HG03064 (cell line): ENCODE measurements around the gene SVIL.
"Not testable (repeated sequence)": the region's sequence is repeated elsewhere in the genome, so short reads cannot be mapped to it uniquely, and the experiment has no call there.

Experiments used
- ATAC-seq: cut with Tn5 transposase; IDR thresholded peaks from one replicate; pipeline ENCODE4 v1.9.1; 2021; ENCODE audit warnings: low read depth; ENCODE audit not compliant: unreplicated experiment

SVIL gene

GRCh38 chr10:29470355-29470705 is 164.4 kb downstream of the SVIL start:
- no peak for ATAC-seq

- no peak for ATAC-seq
Observed at GRCh38 chr10:29469481-29470354, 165.1 kb downstream of the SVIL start.

- no peak for ATAC-seq
Observed at GRCh38 chr10:29465384-29465783, 169.4 kb downstream of the SVIL start.

GRCh38 chr10:29464671-29465171 is 170.1 kb downstream of the SVIL start:
- not testable (repeated sequence) for ATAC-seq

GRCh38 chr10:29461042-29461441 is 173.7 kb downstream of the SVIL start:
- no peak for ATAC-seq

GRCh38 chr10:29458190-29458589 is 176.6 kb downstream of the SVIL start:
- ATAC-seq, result not testable (repeated sequence)

GRCh38 chr10:29455095-29455494 is 179.7 kb downstream of the SVIL start:
- no peak for ATAC-seq

GRCh38 chr10:29454250-29454649 is 180.5 kb downstream of the SVIL start:
- ATAC-seq, result no peak

- ATAC-seq, result no peak
Observed at GRCh38 chr10:29452546-29452945, 182.2 kb downstream of the SVIL start.

GRCh38 chr10:29451946-29452345 is 182.8 kb downstream of the SVIL start:
- no peak for ATAC-seq

GRCh38 chr10:29450405-29450804 is 184.4 kb downstream of the SVIL start:
- no peak for ATAC-seq

GRCh38 chr10:29448756-29449592 is 185.8 kb downstream of the SVIL start:
- peak; percentile 81 for ATAC-seq

- no peak for ATAC-seq
Observed at GRCh38 chr10:29448125-29448524, 186.6 kb downstream of the SVIL start.

GRCh38 chr10:29446327-29446726 is 188.4 kb downstream of the SVIL start:
- ATAC-seq, result no peak

GRCh38 chr10:29443745-29444523 is 190.8 kb downstream of the SVIL start:
- ATAC-seq, result no peak

GRCh38 chr10:29440981-29441380 is 193.8 kb downstream of the SVIL start:
- ATAC-seq, result no peak

GRCh38 chr10:29439005-29439404 is 195.8 kb downstream of the SVIL start:
- ATAC-seq, result not testable (repeated sequence)

GRCh38 chr10:29438271-29438670 is 196.5 kb downstream of the SVIL start:
- no peak for ATAC-seq

GRCh38 chr10:29437871-29438270 is 196.9 kb downstream of the SVIL start:
- ATAC-seq, result no peak

GRCh38 chr10:29435809-29436501 is 198.8 kb downstream of the SVIL start:
- ATAC-seq, result no peak
